GM12878 (cell line): ENCODE data around the gene FGD5. TPM values are rescaled to one million over a fixed set of nuclear protein-coding genes. Genes with fewer than 3 reads are reported as not detected.

Experiments used
- ATAC-seq: fragments of 200-7000 bp; cut with Tn5 transposase; 3 replicates; pipeline ENCODE4 v1.9.1; 2020; ENCODE audit warnings: mild to moderate bottlenecking, moderate library complexity
- BruUV-seq: library from RNA; stranded (reverse); fragments of 400-500 nt; replicated peaks from 2 replicates; lab custom pipeline; 2021; lab: Mats Ljungman, UMichigan
- CTCF ChIA-PET: fragments of 300-600 bp; sonication (Branson Sonifier 250); formaldehyde crosslinking; extraction: SDS; loops from one replicate; lab custom pipeline; 2021; ENCODE audit warnings: inconsistent platforms; lab: Yijun Ruan, JAX
- POLR2A ChIA-PET: fragments of 350-600 bp; formaldehyde crosslinking; extraction: SDS; loops from one replicate; lab custom pipeline; 2021; ENCODE audit warnings: inconsistent platforms; lab: Charles Lee
- RAD21 ChIA-PET: fragments of 300-600 bp; sonication (Branson Sonifier 250); formaldehyde crosslinking; loops from one replicate; lab custom pipeline; 2023; ENCODE audit warnings: antibody characterized with exemption; ENCODE audit not compliant: unreplicated experiment; lab: Charles Lee
- SMC1A ChIA-PET: fragments of 300-600 bp; sonication (Branson Sonifier 250); formaldehyde crosslinking; loops from one replicate; lab custom pipeline; 2023; ENCODE audit not compliant: unreplicated experiment, uncharacterized antibody; lab: Charles Lee
- DNase-seq: peaks from one replicate; pipeline ENCODE4 v3.0.0-alpha.2; 2011; ENCODE audit warnings: low read depth, low spot score
- FAIRE-seq: peaks from 3 replicates; lab custom pipeline; 2011; peaks lifted over from hg19 to GRCh38; lab: Jason Lieb, UNC
- H2AFZ ChIP-seq: 2 replicates; pipeline ENCODE4 v1.6.0; 2011; ENCODE audit warnings: low read depth, low read length, control low read depth; ENCODE audit not compliant: control insufficient read depth
- H3K27ac ChIP-seq: 2 replicates; pipeline ENCODE4 v1.5.1; 2011; ENCODE audit warnings: control low read depth; ENCODE audit not compliant: control insufficient read depth, insufficient read depth
- H3K27me3 ChIP-seq, 2 experiments: replicated peaks in 1 of 2; 2 replicates each; pipeline versions ENCODE4 v1.6.0 to v1.6.1; 2011; ENCODE audit warnings: low read length in 1 of 2; ENCODE audit not compliant: control insufficient read depth in 2 of 2, insufficient read depth in 2 of 2
- H3K36me3 ChIP-seq, 2 experiments: 2 replicates each; pipeline ENCODE4 v1.5.1; 2011; ENCODE audit warnings: low read length in 1 of 2; ENCODE audit not compliant: control insufficient read depth in 2 of 2, insufficient read depth in 2 of 2
- H3K4me1 ChIP-seq: 2 replicates; pipeline ENCODE4 v1.6.1; 2011; ENCODE audit warnings: mild to moderate bottlenecking, low read length, moderate library complexity, mixed read lengths; ENCODE audit not compliant: control insufficient read depth, insufficient read depth
- H3K4me2 ChIP-seq: 2 replicates; pipeline ENCODE4 v1.6.0; 2011; ENCODE audit warnings: control low read depth; ENCODE audit not compliant: control insufficient read depth, insufficient read depth
- H3K4me3 ChIP-seq: fragments of 200-600 bp; sonication (generic); 2 replicates; pipeline ENCODE4 v1.5.1; 2016
- H3K79me2 ChIP-seq: 2 replicates; pipeline ENCODE4 v1.6.0; 2011; ENCODE audit warnings: low read length; ENCODE audit not compliant: control insufficient read depth, insufficient read depth
- H3K9ac ChIP-seq: 2 replicates; pipeline ENCODE4 v1.8.0; 2011; ENCODE audit warnings: low read length, control low read depth, mixed read lengths; ENCODE audit not compliant: control insufficient read depth, insufficient read depth
- H3K9me3 ChIP-seq: replicated peaks from 3 replicates; pipeline ENCODE4 v1.5.1; 2011; ENCODE audit warnings: mild to moderate bottlenecking, low read length; ENCODE audit not compliant: control insufficient read depth, insufficient read depth
- H4K20me1 ChIP-seq: 2 replicates; pipeline ENCODE4 v1.6.0; 2011; ENCODE audit not compliant: control insufficient read depth, insufficient read depth
- GATAD2B ChIP-seq: fragments of 450-650 bp; conservative IDR thresholded peaks from 2 replicates; pipeline ENCODE4 v1.6.1; 2017; ENCODE audit warnings: low read depth, mild to moderate bottlenecking, moderate library complexity
- SIN3A ChIP-seq: IDR thresholded peaks from 2 replicates; pipeline ENCODE4 v1.6.1; 2012; ENCODE audit warnings: low read depth, low read length, improper control_type of control experiment
- WGBS: methylation state at CpG from one replicate; pipeline ENCODE4 v1.1.6; 2016; ENCODE audit warnings: low lambda C conversion rate; ENCODE audit not compliant: insufficient replicate concordance, insufficient coverage; ENCODE audit errors: missing lambda C conversion rate; 5-methylcytosine and 5-hydroxymethylcytosine counted together
- in situ Hi-C: fragments of 300-500 bp; cut with MboI; formaldehyde crosslinking; loops from 9 replicates; pipeline ENCODE4 v1.14.3; 2018; ENCODE audit warnings: mixed read lengths
- intact Hi-C: fragments of 100-400 bp; cut with micrococcal nuclease; formaldehyde crosslinking; loops from one replicate; pipeline ENCODE4 v1.14.2; 2022; ENCODE audit not compliant: unreplicated experiment
- polyA plus RNA-seq, 11 experiments: library from polyadenylated mRNA; depleted of rRNA in 4 of 11; unstranded in 6 of 11; stranded (reverse) in 5 of 11; fragments of >200 nt; fragmentation: Nextera tagmentation in 4 of 11; fragmentation: Illumina TruSeq in 1 of 11; extraction: Ambion mirVana in 4 of 11; extraction: Trizol in 1 of 11; gene quantifications; 1 replicate in 1 of 11; 2 replicates in 10 of 11; pipeline versions ENCODE4 v1.2.1 to v1.2.3, GENCODE V29; 2011 to 2016; ENCODE audit warnings: inconsistent platforms in 2 of 11, missing spikeins in 2 of 11, low read depth in 1 of 11
- total RNA-seq, 4 experiments: library from RNA; depleted of rRNA in 3 of 4; stranded (reverse); fragments of >200 nt in 3 of 4; fragmentation: Illumina TruSeq in 1 of 4; extraction: Trizol in 1 of 4; gene quantifications; 2 replicates each; pipeline versions ENCODE4 v1.2.1 to v1.2.3, GENCODE V29; 2013 to 2021
- TF ChIP-seq, protein P1 (sequence below): fragments of 450-650 bp; IDR thresholded peaks from 2 replicates; pipeline ENCODE4 v1.6.1; 2017; ENCODE audit warnings: mild to moderate bottlenecking

Gene FGD5
- total and polyA plus RNA-seq, 10 of the 15 experiments (the other 5 are each of a cell fraction or from before 2014, with no cell fraction given) = 0.03 to 0.13 (median 0.11) TPM; not detected in 3

DNA sequence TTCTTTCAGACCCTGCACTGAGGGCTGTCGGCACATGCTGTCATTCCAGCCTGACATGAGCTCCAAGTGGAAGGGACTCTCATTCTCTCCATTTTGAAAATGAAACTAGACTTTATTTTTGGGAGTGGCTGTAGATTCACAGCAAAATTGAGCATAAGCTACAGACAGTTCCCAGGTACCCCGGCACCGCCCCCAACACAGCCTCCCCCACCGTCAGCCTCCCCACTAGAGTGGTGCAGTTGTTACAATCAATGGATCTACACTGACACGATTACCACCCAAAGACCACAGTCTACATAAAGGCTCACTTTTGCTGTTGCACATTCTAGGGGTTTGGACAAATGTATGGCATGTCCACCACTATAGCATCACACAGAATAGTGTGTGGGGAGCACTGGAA, 29.5 kb upstream of the FGD5 start:
- FAIRE-seq = no peak
- no TSS peak for BruUV-seq
- H3K27me3 ChIP-seq = no peaks in the 10 kb centered on the region; a peak in 1 of 4 replicates
- no peak overlapping the region for H3K4me3 ChIP-seq
- no peak overlapping the region for H2AFZ ChIP-seq
- no peaks in the 10 kb centered on the region for H4K20me1 ChIP-seq
- H3K4me2 ChIP-seq = no peak overlapping the region
- intact Hi-C loops (no loop called here), in situ Hi-C loops (no loop called here)
- ATAC-seq = no peak
- H3K27ac ChIP-seq = no peak overlapping the region
- H3K9ac ChIP-seq = no peak overlapping the region
- RAD21 ChIA-PET = interaction anchor here (2.0 to 4.8 kb wide), 2 partner anchors 100 to 132 kb away, joined by 4 to 47 read pairs; no protein-coding TSS in a partner anchor
- no peaks in the 10 kb centered on the region; the same call in 2 of the 3 replicates for H3K9me3 ChIP-seq
- POLR2A ChIA-PET = no interaction called here
- CTCF ChIA-PET = interaction anchor here (1.1 to 7.1 kb wide), 4 partner anchors 8 to 132 kb away, joined by 3 to 53 read pairs (median 11); no protein-coding TSS in a partner anchor
- no peaks in the 10 kb centered on the region for H3K79me2 ChIP-seq
- WGBS = 30% methylated on average over 5 of the region's 5 CpGs
- no peak for TF ChIP-seq GATAD2B
- TF ChIP-seq, protein P1, sequence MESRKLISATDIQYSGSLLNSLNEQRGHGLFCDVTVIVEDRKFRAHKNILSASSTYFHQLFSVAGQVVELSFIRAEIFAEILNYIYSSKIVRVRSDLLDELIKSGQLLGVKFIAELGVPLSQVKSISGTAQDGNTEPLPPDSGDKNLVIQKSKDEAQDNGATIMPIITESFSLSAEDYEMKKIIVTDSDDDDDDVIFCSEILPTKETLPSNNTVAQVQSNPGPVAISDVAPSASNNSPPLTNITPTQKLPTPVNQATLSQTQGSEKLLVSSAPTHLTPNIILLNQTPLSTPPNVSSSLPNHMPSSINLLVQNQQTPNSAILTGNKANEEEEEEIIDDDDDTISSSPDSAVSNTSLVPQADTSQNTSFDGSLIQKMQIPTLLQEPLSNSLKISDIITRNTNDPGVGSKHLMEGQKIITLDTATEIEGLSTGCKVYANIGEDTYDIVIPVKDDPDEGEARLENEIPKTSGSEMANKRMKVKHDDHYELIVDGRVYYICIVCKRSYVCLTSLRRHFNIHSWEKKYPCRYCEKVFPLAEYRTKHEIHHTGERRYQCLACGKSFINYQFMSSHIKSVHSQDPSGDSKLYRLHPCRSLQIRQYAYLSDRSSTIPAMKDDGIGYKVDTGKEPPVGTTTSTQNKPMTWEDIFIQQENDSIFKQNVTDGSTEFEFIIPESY = no peak
- TF ChIP-seq SIN3A = no peak
- H3K4me1 ChIP-seq = no peaks in the 10 kb centered on the region
- no peaks in the 10 kb centered on the region for H3K36me3 ChIP-seq
- no peak for DNase-seq
- SMC1A ChIA-PET = interaction anchor here (0.6 to 1.0 kb wide), 2 partner anchors 132 to 134 kb away, joined by 3 to 4 read pairs; no protein-coding TSS in a partner anchor
